Keratinocyte (primary cell): ENCODE results near the gene CACNB2.

Source experiments
- EZH2 ChIP-seq: IDR thresholded peaks from one replicate; pipeline ENCODE4 v1.6.1; 2012; ENCODE audit warnings: inconsistent platforms, mild to moderate bottlenecking, low read length, moderate library complexity
- TF ChIP-seq, protein P1 (sequence below), 3 experiments: IDR thresholded peaks in 1 of 3; conservative IDR thresholded peaks in 1 of 3; optimal IDR thresholded peaks in 1 of 3; 2 replicates in 2 of 3; 3 replicates in 1 of 3; pipeline versions ENCODE3 to v1.5.1; 2011; ENCODE audit warnings: low read length in 3 of 3, mild to moderate bottlenecking in 3 of 3, moderate library complexity in 2 of 3, control low read depth in 1 of 3, inconsistent platforms in 1 of 3; ENCODE audit not compliant: insufficient read depth in 2 of 3; ENCODE audit errors: extremely low read depth in 1 of 3

DNA sequence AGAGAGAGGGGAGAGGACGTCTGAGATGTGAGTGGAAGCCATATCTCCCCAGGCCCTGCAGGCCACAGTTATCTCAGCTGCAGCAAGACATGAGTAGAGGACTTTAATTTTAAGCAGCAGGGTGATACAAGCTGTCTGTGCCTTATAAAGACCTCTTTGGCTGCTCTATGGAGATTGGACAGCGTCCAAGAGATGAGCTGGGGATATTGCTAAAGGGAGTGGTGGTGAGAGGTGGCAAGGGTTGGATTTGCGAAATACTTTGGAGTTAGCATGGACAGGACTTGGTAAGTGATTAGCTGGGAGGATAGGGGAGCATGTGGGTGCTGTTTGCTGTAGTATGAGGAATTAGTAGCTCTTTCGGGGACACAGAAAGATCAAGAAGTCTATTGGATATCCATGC is 191.8 kb downstream of the CACNB2 start:
- TF ChIP-seq EZH2 = no peak
- TF ChIP-seq, protein P1, sequence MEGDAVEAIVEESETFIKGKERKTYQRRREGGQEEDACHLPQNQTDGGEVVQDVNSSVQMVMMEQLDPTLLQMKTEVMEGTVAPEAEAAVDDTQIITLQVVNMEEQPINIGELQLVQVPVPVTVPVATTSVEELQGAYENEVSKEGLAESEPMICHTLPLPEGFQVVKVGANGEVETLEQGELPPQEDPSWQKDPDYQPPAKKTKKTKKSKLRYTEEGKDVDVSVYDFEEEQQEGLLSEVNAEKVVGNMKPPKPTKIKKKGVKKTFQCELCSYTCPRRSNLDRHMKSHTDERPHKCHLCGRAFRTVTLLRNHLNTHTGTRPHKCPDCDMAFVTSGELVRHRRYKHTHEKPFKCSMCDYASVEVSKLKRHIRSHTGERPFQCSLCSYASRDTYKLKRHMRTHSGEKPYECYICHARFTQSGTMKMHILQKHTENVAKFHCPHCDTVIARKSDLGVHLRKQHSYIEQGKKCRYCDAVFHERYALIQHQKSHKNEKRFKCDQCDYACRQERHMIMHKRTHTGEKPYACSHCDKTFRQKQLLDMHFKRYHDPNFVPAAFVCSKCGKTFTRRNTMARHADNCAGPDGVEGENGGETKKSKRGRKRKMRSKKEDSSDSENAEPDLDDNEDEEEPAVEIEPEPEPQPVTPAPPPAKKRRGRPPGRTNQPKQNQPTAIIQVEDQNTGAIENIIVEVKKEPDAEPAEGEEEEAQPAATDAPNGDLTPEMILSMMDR (optimal IDR thresholded peaks at IDR 0.05 in 1 of 3, IDR thresholded peaks at IDR 0.05 in 1 of 3, conservative IDR thresholded peaks at IDR 0.05 in 1 of 3; ENCODE audit: extremely low read depth in 1 of 3, insufficient read depth in 2 of 3, low read length in 3 of 3) = no peak
